Measurements from ENCODE around the gene CCER1.

CCER1 gene

GRCh38 chr12:90938451-90938850 lies 16.5 kb downstream of the CCER1 start:
- DNase-seq (ENCODE audit: low read depth): peak; percentile 84
- TF ChIP-seq CTCF (IDR thresholded peaks at IDR 0.05; ENCODE audit: insufficient read depth, low read depth, low read length, missing control alignments): no peak
- H3K4me3 ChIP-seq (ENCODE audit: low read length): no peak overlapping the region

GRCh38 chr12:90937651-90938050 lies 17.3 kb downstream of the CCER1 start:
- no peak for TF ChIP-seq CTCF (IDR thresholded peaks at IDR 0.05; ENCODE audit: insufficient read depth, low read depth, low read length, missing control alignments)
- DNase-seq (ENCODE audit: low read depth): no peak
- H3K4me3 ChIP-seq (ENCODE audit: low read length): no peak overlapping the region

GRCh38 chr12:90936230-90937005 lies 18.6 kb downstream of the CCER1 start:
- no peak for TF ChIP-seq CTCF (IDR thresholded peaks at IDR 0.05; ENCODE audit: insufficient read depth, low read depth, low read length, missing control alignments)
- H3K4me3 ChIP-seq (ENCODE audit: low read length): no peak overlapping the region
- DNase-seq (ENCODE audit: low read depth): peak; percentile 35

GRCh38 chr12:90925562-90925961 lies 29.4 kb downstream of the CCER1 start:
- DNase-seq (ENCODE audit: low read depth): no peak
- no peak for TF ChIP-seq CTCF (IDR thresholded peaks at IDR 0.05; ENCODE audit: insufficient read depth, low read depth, low read length, missing control alignments)
- H3K4me3 ChIP-seq (ENCODE audit: low read length): no peak overlapping the region

GRCh38 chr12:90924406-90924805 lies 30.6 kb downstream of the CCER1 start:
- H3K4me3 ChIP-seq (ENCODE audit: low read length): no peak overlapping the region
- TF ChIP-seq CTCF (IDR thresholded peaks at IDR 0.05; ENCODE audit: insufficient read depth, low read depth, low read length, missing control alignments): no peak
- DNase-seq (ENCODE audit: low read depth): no peak

GRCh38 chr12:90922145-90922627 lies 32.8 kb downstream of the CCER1 start:
- H3K4me3 ChIP-seq (ENCODE audit: low read length): no peak overlapping the region
- no peak for TF ChIP-seq CTCF (IDR thresholded peaks at IDR 0.05; ENCODE audit: insufficient read depth, low read depth, low read length, missing control alignments)
- DNase-seq (ENCODE audit: low read depth): peak; percentile 46

- H3K4me3 ChIP-seq (ENCODE audit: low read length): no peak overlapping the region
- no peak for DNase-seq (ENCODE audit: low read depth)
- TF ChIP-seq CTCF (IDR thresholded peaks at IDR 0.05; ENCODE audit: insufficient read depth, low read depth, low read length, missing control alignments): no peak
These were observed 33.4 kb downstream of the CCER1 start for GRCh38 chr12:90921536-90921935.

Data from epithelial cell of esophagus (primary cell).